CD4-positive, alpha-beta T cell (primary cell): ENCODE measurements around the gene MADCAM1. TPM values are rescaled to one million over a fixed set of nuclear protein-coding genes. Genes with fewer than 3 reads are reported as not detected.
A peak's percentile ranks its signal among the peaks of the same experiment; 100 is the strongest.

Source experiments
- ATAC-seq: fragments of 200-7000 bp; cut with Tn5 transposase; one replicate; pipeline ENCODE4 v1.10.0; 2022; ENCODE audit warnings: mild to moderate bottlenecking; ENCODE audit not compliant: poor library complexity
- CTCF ChIA-PET: fragments of 350-600 bp; sonication (Branson Sonifier 250); formaldehyde crosslinking; loops from one replicate; lab custom pipeline; 2021; ENCODE audit warnings: antibody characterized with exemption, inconsistent platforms; lab: Charles Lee
- POLR2A ChIA-PET: fragments of 350-600 bp; sonication (Branson Sonifier 250); formaldehyde crosslinking; loops from one replicate; lab custom pipeline; 2021; ENCODE audit warnings: antibody characterized with exemption, inconsistent platforms; lab: Charles Lee
- DNase-seq, 14 experiments: peaks; one replicate each; pipeline ENCODE4 v3.0.0-alpha.2; 2013 to 2020; ENCODE audit warnings: mixed read lengths in 2 of 14
- H3K27ac ChIP-seq, 2 donors: one replicate each; pipeline versions ENCODE4 v1.5.1 to v1.7.0; 2013; ENCODE audit warnings: low read length in 2 of 2, low read depth in 1 of 2, mild to moderate bottlenecking in 1 of 2
- H3K27me3 ChIP-seq, 2 experiments: 1 replicate in 1 of 2; 2 replicates in 1 of 2; pipeline versions ENCODE4 v1.6.1 to v1.7.0; 2013; ENCODE audit warnings: low read length in 2 of 2, control low read depth in 1 of 2, mild to moderate bottlenecking in 1 of 2, moderate library complexity in 1 of 2; ENCODE audit not compliant: insufficient read depth in 2 of 2, control insufficient read depth in 1 of 2
- H3K36me3 ChIP-seq: one replicate; pipeline ENCODE4 v1.6.1; 2013; ENCODE audit warnings: low read length, control low read depth; ENCODE audit not compliant: insufficient read depth
- H3K4me1 ChIP-seq: one replicate; pipeline ENCODE4 v1.6.1; 2013; ENCODE audit warnings: low read length, control low read depth; ENCODE audit not compliant: insufficient read depth
- H3K4me3 ChIP-seq: one replicate; pipeline ENCODE4 v1.5.1; 2013; ENCODE audit warnings: mild to moderate bottlenecking, low read length, moderate library complexity
- H3K9me3 ChIP-seq, 2 experiments: 1 replicate in 1 of 2; 2 replicates in 1 of 2; pipeline versions ENCODE4 v1.6.1 to v1.7.0; 2013; ENCODE audit warnings: low read length in 2 of 2, mild to moderate bottlenecking in 2 of 2, control low read depth in 1 of 2, moderate library complexity in 1 of 2; ENCODE audit not compliant: control insufficient read depth in 1 of 2, insufficient read depth in 1 of 2
- H3K27ac Mint-ChIP-seq: one replicate; pipeline ENCODE4 v1.8.0; 2020; ENCODE audit warnings: mixed read lengths
- H3K27me3 Mint-ChIP-seq: one replicate; pipeline ENCODE4 v1.8.0; 2021; ENCODE audit warnings: mixed read lengths
- H3K36me3 Mint-ChIP-seq: one replicate; pipeline ENCODE4 v1.8.0; 2021; ENCODE audit warnings: low read depth, mixed read lengths
- H3K4me1 Mint-ChIP-seq: one replicate; pipeline ENCODE4 v1.8.0; 2021; ENCODE audit warnings: low read depth, mixed read lengths
- H3K4me3 Mint-ChIP-seq: one replicate; pipeline ENCODE4 v1.8.0; 2020; ENCODE audit warnings: mild to moderate bottlenecking, mixed read lengths
- H3K9me3 Mint-ChIP-seq: one replicate; pipeline ENCODE4 v1.8.0; 2020; ENCODE audit warnings: mixed read lengths
- intact Hi-C, 2 experiments: fragments of 100-400 bp; cut with DNase I in 1 of 2; cut with micrococcal nuclease in 1 of 2; formaldehyde crosslinking; loops; one replicate each; pipeline versions ENCODE4 v1.15.1 to v1.9.0; 2023 to 2025; cut with DNase I, micrococcal nuclease
- total RNA-seq, 174 experiments: library from RNA in 2 of 174; stranded (reverse) in 2 of 174; gene quantifications; one replicate each; pipeline ENCODE4 v1.2.3 and lab custom pipeline; 2021 to 2026
- TF ChIP-seq, protein P1 (sequence below): fragments of 200-600 bp; IDR thresholded peaks from one replicate; pipeline ENCODE4 v1.8.0; 2022; ENCODE audit warnings: antibody characterized with exemption, mild to moderate bottlenecking

Gene MADCAM1
- total RNA-seq, 2 experiments from 2014 or later = 0.20 to 0.91 TPM

DNA sequence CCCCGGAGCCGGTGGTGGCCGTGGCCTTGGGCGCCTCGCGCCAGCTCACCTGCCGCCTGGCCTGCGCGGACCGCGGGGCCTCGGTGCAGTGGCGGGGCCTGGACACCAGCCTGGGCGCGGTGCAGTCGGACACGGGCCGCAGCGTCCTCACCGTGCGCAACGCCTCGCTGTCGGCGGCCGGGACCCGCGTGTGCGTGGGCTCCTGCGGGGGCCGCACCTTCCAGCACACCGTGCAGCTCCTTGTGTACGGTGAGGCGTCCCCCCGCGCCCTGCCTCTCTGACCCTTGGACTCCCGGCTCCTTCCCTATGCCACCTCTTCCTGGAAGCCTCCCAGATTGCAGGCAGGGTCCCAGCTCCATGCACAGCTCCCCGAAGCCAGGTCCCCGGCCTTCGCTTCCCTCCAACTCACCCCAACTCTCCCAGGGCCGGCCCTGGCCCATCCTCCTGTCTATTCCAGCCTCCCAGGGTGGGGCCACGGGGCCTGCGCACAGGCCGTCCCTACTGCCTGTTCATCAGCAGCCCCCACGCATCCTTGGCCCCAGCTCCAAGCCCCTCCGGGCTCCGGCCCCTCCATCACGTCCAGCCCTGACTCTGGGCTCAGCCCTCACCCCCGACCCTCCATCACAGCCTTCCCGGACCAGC, 1.7 kb downstream of the MADCAM1 start:
- H3K4me3 Mint-ChIP-seq = peak overlapping the region; percentile 42
- peaks cover 23% of the 10 kb centered on the region for H3K4me1 ChIP-seq
- no peak overlapping the region for H3K27ac Mint-ChIP-seq
- peaks cover 19 to 27% of the 10 kb centered on the region in 2 experiments for H3K27me3 ChIP-seq
- ATAC-seq = no peak
- TF ChIP-seq, protein P1, sequence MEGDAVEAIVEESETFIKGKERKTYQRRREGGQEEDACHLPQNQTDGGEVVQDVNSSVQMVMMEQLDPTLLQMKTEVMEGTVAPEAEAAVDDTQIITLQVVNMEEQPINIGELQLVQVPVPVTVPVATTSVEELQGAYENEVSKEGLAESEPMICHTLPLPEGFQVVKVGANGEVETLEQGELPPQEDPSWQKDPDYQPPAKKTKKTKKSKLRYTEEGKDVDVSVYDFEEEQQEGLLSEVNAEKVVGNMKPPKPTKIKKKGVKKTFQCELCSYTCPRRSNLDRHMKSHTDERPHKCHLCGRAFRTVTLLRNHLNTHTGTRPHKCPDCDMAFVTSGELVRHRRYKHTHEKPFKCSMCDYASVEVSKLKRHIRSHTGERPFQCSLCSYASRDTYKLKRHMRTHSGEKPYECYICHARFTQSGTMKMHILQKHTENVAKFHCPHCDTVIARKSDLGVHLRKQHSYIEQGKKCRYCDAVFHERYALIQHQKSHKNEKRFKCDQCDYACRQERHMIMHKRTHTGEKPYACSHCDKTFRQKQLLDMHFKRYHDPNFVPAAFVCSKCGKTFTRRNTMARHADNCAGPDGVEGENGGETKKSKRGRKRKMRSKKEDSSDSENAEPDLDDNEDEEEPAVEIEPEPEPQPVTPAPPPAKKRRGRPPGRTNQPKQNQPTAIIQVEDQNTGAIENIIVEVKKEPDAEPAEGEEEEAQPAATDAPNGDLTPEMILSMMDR = no peak
- H3K9me3 Mint-ChIP-seq = no peaks in the 10 kb centered on the region
- peaks cover 18% of the 10 kb centered on the region for H3K27me3 Mint-ChIP-seq
- no peak for DNase-seq
- no peaks in the 10 kb centered on the region for H3K4me1 Mint-ChIP-seq
- CTCF ChIA-PET = interaction anchor here (2.2 kb wide), 1 partner anchor 9 kb away, joined by 10 read pairs; no protein-coding TSS in a partner anchor
- no peaks in the 10 kb centered on the region for H3K36me3 Mint-ChIP-seq
- no peak overlapping the region for H3K4me3 ChIP-seq
- intact Hi-C loops = no loop called here
- H3K36me3 ChIP-seq = no peaks in the 10 kb centered on the region
- no peak overlapping the region for H3K27ac ChIP-seq
- POLR2A ChIA-PET = interaction anchor here (0.8 to 1.3 kb wide), 3 partner anchors 9 to 13 kb away, joined by 3 to 7 read pairs (median 3); no protein-coding TSS in a partner anchor
- H3K9me3 ChIP-seq = peaks cover 0 to 16% of the 10 kb centered on the region in 2 experiments

DNA sequence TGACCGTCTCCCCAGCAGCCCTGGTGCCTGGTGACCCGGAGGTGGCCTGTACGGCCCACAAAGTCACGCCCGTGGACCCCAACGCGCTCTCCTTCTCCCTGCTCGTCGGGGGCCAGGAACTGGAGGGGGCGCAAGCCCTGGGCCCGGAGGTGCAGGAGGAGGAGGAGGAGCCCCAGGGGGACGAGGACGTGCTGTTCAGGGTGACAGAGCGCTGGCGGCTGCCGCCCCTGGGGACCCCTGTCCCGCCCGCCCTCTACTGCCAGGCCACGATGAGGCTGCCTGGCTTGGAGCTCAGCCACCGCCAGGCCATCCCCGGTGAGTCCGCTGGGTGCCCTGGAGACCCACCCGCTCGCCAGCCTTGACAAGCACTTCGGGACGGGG, 2.2 kb downstream of the MADCAM1 start:
- Mint-ChIP-seq H3K27ac (no peak overlapping the region), H3K9me3 (no peaks in the 10 kb centered on the region), H3K4me1 (no peaks in the 10 kb centered on the region), H3K27me3 (peaks cover 18% of the 10 kb centered on the region), H3K36me3 (no peaks in the 10 kb centered on the region), H3K4me3 (peak overlapping the region; percentile 42)
- Histone ChIP-seq H3K36me3 (no peaks in the 10 kb centered on the region), H3K9me3 (peaks cover 0 to 16% of the 10 kb centered on the region in 2 experiments), H3K27ac (no peak overlapping the region), H3K4me3 (no peak overlapping the region), H3K27me3 (peaks cover 19 to 27% of the 10 kb centered on the region in 2 experiments), H3K4me1 (peaks cover 23% of the 10 kb centered on the region)
- TF ChIP-seq, protein P1 = no peak
- ChIA-PET CTCF (interaction anchor here (2.2 kb wide), 1 partner anchor 8 kb away, joined by 10 read pairs; no protein-coding TSS in a partner anchor), POLR2A (interaction anchor here (0.9 kb wide), 1 partner anchor 13 kb away, joined by 3 read pairs; no protein-coding TSS in a partner anchor)
- no peak for DNase-seq
- ATAC-seq = no peak
- intact Hi-C loops = no loop called here

DNA sequence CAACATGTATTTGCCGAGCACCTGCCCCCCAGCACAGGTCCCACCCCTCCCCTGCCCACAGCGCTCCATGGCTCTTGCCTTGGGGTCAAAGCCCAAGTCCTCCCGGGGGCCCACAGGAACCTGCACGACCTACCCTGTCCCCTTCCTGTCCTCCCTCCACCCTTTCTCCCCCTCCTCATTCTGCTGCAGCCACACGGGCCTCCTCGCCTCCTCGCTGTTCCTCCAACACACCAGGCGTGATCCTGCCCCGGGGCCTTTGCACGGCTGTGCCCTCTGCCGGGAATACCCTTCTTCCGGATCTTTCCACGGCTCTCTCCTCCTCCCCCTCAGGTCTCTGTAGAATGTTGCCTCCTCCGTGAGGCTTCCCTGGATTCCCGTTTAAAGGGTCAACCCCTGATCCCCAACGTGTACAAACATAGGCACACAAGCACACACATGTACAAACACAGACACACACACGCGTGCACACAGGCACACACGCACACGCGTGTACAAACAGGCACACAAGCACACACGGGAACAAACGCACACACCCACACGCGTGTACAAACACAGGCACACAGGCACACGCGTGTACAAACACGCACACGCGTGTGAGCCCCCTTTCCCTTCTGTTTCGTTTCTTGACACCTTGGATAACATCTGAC, 2.8 kb downstream of the MADCAM1 start:
- ChIA-PET POLR2A (no interaction called here), CTCF (interaction anchor here (2.2 kb wide), 1 partner anchor 7 kb away, joined by 10 read pairs; no protein-coding TSS in a partner anchor)
- H3K36me3 Mint-ChIP-seq = no peaks in the 10 kb centered on the region
- peaks cover 18% of the 10 kb centered on the region for H3K27me3 Mint-ChIP-seq
- Histone ChIP-seq H3K4me3 (no peak overlapping the region), H3K9me3 (peaks cover 0 to 16% of the 10 kb centered on the region in 2 experiments), H3K36me3 (no peaks in the 10 kb centered on the region), H3K27me3 (peaks cover 19 to 27% of the 10 kb centered on the region in 2 experiments), H3K4me1 (peaks cover 23% of the 10 kb centered on the region), H3K27ac (no peak overlapping the region)
- TF ChIP-seq, protein P1 = no peak
- H3K4me1 Mint-ChIP-seq = no peaks in the 10 kb centered on the region
- no peak for DNase-seq
- H3K27ac Mint-ChIP-seq = no peak overlapping the region
- H3K4me3 Mint-ChIP-seq = no peak overlapping the region
- H3K9me3 Mint-ChIP-seq = no peaks in the 10 kb centered on the region
- no peak for ATAC-seq
- intact Hi-C loops = no loop called here
